NCI-H748 (cell line): ENCODE data around the gene SEC22C.
"Not testable (repeated sequence)": the region's sequence is repeated elsewhere in the genome, so short reads cannot be mapped to it uniquely, and the experiment has no call there.

ENCODE experiments used
- DNase-seq: peaks from one replicate; lab custom pipeline; 2025; ENCODE audit not compliant: unreplicated experiment; lab: John Stamatoyannopoulos, UW

The SEC22C gene

GRCh38 chr3:42582474-42583070 is 805 bp upstream of the SEC22C start:
- DNase-seq: no peak

- no peak for DNase-seq
Measured at GRCh38 chr3:42581400-42581708, 413 bp downstream of the SEC22C start.

GRCh38 chr3:42579346-42579745 is 2.4 kb downstream of the SEC22C start:
- not testable (repeated sequence) for DNase-seq

GRCh38 chr3:42578054-42578453 is 3.7 kb downstream of the SEC22C start:
- no peak for DNase-seq

GRCh38 chr3:42575137-42575741 is 6.5 kb downstream of the SEC22C start:
- no peak for DNase-seq

GRCh38 chr3:42572278-42572677 is 9.5 kb downstream of the SEC22C start:
- DNase-seq: peak; percentile 36

- DNase-seq: no peak
Measured at GRCh38 chr3:42569593-42570142, 12.1 kb downstream of the SEC22C start.

- no peak for DNase-seq
Measured at GRCh38 chr3:42562047-42562907, 19.5 kb downstream of the SEC22C start.

- no peak for DNase-seq
Measured at GRCh38 chr3:42557854-42558253, 23.9 kb downstream of the SEC22C start.

- not testable (repeated sequence) for DNase-seq
Measured at GRCh38 chr3:42556817-42557216, 24.9 kb downstream of the SEC22C start.

- no peak for DNase-seq
Measured at GRCh38 chr3:42556089-42556632, 25.6 kb downstream of the SEC22C start.

- no peak for DNase-seq
Measured at GRCh38 chr3:42552830-42553229, 28.9 kb downstream of the SEC22C start.

GRCh38 chr3:42550250-42550649 is 31.5 kb downstream of the SEC22C start:
- DNase-seq: no peak

- no peak for DNase-seq
Measured at GRCh38 chr3:42549131-42549530, 32.6 kb downstream of the SEC22C start.

GRCh38 chr3:42547401-42547945 is 34.3 kb downstream of the SEC22C start:
- peak; percentile 41 for DNase-seq

- DNase-seq: no peak
Measured at GRCh38 chr3:42546691-42547213, 35.0 kb downstream of the SEC22C start.

GRCh38 chr3:42545284-42545900 is 36.4 kb downstream of the SEC22C start:
- DNase-seq: no peak

- peak; percentile 84 for DNase-seq
Measured at GRCh38 chr3:42544492-42545283, 37.1 kb downstream of the SEC22C start.

GRCh38 chr3:42541079-42541478 is 40.7 kb downstream of the SEC22C start:
- no peak for DNase-seq
